ENCODE measurements around the gene ABHD17C.

- no peak for TF ChIP-seq TAF1 (IDR thresholded peaks at IDR 0.05; ENCODE audit: borderline replicate concordance, insufficient read depth, low read length)
- TF ChIP-seq REST (IDR thresholded peaks at IDR 0.05; ENCODE audit: insufficient read depth in 1 of 2, low read depth in 2 of 2, low read length in 2 of 2), result no peak
These were observed 35.7 kb upstream of the ABHD17C start for GRCh38 chr15:80659375-80659774.
